HPDE6-E6E7 (cell line): ENCODE data around the gene PKNOX1.
"Not testable (repeated sequence)": the region's sequence is repeated elsewhere in the genome, so short reads cannot be mapped to it uniquely, and the experiment has no call there.

Experiments used
- DNase-seq: peaks from one replicate; pipeline ENCODE4 v3.0.0; 2011; ENCODE audit warnings: missing footprints; ENCODE audit errors: extremely low spot score

Gene PKNOX1

GRCh38 chr21:43020177-43020576 is 45.8 kb downstream of the PKNOX1 start:
- no peak for DNase-seq

DNA sequence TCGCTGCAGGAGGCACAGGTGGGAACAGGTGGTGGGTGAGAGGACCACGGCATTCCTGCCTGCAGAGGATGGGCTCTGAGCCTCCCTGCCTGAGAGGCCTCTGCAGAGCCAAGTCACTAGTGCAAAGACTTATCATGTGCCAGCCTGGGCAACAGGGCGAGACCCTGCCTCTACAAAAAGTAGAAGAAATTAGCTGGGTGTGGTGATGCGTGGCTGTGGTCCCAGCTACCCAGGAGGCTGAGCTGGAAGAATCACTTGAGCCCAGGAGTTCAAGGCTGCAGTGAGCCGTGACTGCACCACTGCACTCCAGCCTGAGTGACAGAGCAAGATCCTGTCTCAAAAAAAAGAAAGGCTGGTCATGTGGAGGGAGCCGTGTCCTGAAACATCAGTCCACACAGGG is 46.4 kb downstream of the PKNOX1 start:
- no peak for DNase-seq

DNA sequence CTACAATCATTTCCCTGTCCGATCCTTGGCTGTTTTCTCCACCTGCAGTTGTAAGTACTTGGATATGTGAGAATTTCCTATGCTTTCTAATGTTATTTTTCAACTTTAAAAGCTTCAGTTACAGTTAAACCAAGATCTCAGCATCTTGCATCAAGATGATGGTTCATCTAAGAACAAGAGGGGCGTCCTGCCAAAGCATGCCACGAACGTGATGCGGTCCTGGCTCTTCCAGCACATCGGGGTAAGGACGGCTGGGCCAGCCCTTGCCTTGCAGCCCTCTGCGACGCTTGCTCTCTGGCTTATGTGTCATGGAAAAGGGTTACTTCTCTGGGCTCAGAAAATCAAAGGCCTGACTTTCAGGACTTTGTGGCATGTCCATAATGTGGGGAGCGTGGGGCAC is 46.8 kb downstream of the PKNOX1 start:
- DNase-seq: no peak

- no peak for DNase-seq
Measured at GRCh38 chr21:43021756-43022600, 47.6 kb downstream of the PKNOX1 start.

- no peak for DNase-seq
Measured at GRCh38 chr21:43023175-43023574, 48.8 kb downstream of the PKNOX1 start.

- DNase-seq: no peak
Measured at GRCh38 chr21:43024439-43025136, 50.2 kb downstream of the PKNOX1 start.

DNA sequence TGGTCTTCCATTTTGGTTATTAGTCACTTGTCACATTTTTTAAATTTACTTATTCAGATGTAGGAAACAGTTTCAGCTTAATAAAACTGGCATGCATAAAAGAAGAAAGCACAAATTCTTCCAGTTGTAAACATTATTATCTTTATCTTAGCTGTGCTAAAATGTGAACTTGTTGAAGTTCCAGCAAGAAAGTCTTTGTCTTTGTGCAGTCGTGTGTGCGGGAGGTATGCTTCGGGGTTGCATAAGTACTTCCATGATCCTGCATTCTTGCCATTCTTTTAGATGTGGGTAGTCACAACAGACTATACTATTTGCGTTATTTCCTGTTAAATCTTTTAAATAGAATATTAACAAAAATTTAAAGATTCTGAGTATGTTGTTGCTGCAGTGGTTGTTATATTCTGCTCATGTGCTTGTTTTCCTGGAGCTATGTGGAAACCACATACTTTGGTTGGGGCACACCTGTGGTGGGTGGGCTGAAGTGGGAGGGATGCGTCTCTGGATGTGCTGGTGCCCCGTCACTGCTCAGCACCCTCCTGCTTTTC is 51.3 kb downstream of the PKNOX1 start:
- DNase-seq: no peak

- DNase-seq: no peak
Measured at GRCh38 chr21:43027846-43028731, 53.7 kb downstream of the PKNOX1 start.

DNA sequence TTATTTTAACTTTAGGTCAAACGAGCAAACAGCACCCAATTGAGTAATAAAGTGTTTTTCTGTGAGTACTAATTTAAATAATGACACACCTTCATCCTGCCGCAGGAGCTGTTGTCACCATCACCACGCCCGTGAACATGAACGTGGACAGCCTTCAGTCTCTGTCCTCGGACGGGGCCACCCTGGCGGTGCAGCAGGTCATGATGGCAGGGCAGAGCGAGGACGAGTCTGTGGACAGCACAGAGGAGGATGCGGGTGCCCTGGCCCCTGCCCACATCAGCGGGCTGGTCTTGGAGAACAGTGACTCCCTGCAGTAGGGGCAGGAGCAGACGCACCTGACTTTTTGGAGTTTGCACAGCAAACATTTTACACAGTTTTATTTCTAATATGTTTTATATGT is 55.4 kb downstream of the PKNOX1 start:
- no peak for DNase-seq

DNA sequence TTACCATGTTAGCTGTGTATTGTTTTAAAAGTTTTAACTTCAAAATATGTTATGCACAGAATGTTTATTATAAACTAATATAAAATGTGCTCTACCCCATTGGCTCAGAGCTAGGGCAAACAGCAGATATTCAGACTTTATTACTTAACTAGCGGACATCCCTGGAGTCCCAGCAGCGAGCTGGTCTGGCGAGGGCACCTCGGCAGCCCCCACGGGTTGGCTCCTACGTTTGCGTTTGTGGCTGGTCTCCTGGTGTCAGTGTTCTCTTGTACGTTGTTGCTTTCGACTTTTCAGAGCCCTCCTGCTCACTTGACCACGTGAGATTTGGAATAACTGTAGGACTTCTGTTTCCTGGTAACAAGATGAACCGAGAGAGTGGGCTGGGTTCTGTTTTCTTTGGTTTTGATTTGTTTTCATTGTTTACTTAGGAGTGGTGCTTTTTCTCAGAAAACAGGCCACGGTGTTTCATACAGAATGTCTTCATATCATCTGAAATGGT is 56.8 kb downstream of the PKNOX1 start:
- DNase-seq: no peak

- DNase-seq: no peak
Measured at GRCh38 chr21:43034101-43034500, 59.7 kb downstream of the PKNOX1 start.

GRCh38 chr21:43034826-43035225 is 60.5 kb downstream of the PKNOX1 start:
- DNase-seq: no peak

DNA sequence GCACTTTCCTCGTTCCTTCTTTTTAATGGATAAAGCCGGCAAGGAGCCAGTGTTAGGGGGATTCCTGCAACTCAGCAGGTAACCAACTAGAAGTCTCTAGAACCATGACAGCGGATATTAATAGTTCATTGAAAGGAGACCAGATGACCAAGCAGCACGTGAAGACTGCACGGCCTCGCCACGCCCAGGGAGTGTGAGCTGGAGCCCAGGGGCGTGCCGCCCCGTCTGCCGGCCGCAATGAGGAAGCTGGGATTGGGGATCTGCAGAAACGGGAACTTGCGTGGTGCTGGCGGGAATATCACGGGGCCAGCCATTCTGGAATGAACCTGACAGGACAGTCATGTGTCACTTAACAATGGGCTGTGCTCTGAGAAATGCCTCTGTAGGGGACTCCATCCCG is 62.5 kb downstream of the PKNOX1 start:
- DNase-seq: not testable (repeated sequence)

GRCh38 chr21:43037918-43038658 is 63.7 kb downstream of the PKNOX1 start:
- not testable (repeated sequence) for DNase-seq

- DNase-seq: not testable (repeated sequence)
Measured at GRCh38 chr21:43038659-43039044, 64.3 kb downstream of the PKNOX1 start.

DNA sequence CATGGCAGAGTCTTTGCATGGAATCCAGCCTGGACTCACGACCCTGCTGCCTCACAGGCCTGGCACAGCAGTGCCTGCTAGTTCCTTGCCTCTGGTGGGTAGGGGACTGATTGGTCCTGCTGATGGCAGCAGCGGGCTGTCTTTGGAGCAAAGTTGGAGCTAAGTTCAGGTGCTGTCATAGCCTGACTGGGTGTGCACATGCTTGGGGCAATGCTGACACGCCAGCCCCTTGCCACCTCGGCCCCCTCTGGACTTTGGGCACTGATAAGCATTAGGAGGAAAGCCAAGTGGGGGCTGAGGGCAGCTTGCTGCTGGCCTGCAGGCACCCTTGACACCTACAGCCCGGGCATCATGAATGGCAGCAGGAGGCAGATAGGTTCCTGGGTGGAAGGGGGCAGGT is 67.8 kb downstream of the PKNOX1 start:
- DNase-seq: not testable (repeated sequence)

- DNase-seq: not testable (repeated sequence)
Measured at GRCh38 chr21:43043291-43043690, 68.9 kb downstream of the PKNOX1 start.

DNA sequence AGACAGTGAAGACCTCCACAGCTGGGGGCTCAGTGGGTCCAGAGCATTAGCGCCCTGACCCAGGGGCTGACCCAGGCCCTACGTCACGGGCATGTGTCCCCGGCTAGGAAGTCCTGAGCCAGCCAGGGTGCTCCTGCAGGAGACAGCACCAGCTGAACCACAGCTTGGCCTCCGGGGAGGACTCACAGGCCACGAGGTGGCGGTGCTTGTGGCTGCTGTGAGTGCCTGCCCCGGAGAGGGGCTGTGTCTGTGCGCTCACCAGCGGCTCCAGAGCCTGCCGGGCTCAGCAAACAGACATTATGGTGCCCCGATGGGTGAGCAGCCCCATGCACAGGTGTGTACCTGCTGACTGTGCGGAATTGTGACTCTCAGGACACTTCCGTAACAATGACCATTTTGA is 70.2 kb downstream of the PKNOX1 start:
- not testable (repeated sequence) for DNase-seq

GRCh38 chr21:43045165-43045875 is 71.0 kb downstream of the PKNOX1 start:
- DNase-seq: not testable (repeated sequence)
